ENCODE data around the gene KAZALD1. TPM values are rescaled to one million over a fixed set of nuclear protein-coding genes. Genes with fewer than 3 reads are reported as not detected.
A peak's percentile ranks its signal among the peaks of the same experiment; 100 is the strongest.

KAZALD1 gene
- total and polyA plus RNA-seq, 4 experiments from 2014 or later, result not detected

DNA sequence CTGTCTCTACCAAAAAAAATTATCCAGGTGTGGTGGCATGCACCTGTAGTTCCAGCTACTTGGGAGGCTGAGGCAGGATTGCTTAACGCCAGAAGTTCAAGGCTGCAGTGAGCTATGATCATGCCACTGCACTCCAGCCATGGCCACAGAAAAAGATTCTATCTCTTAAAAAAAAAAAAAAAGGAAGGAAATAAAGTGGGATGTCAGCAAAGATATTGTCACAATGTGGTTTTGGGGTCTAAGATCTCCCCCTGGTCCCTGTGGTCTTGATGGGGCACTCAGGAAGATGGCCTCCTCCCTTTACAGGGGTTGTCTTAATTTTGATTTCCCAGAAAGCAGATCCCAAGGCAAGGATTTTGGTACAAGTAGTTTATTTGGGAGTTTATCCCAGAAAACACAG, 7.4 kb upstream of the KAZALD1 start:
- no peaks in the 10 kb centered on the region for H3K36me3 ChIP-seq (ENCODE audit: insufficient read depth, low read length)
- H3K4me3 Mint-ChIP-seq, result no peak overlapping the region
- H3K4me1 ChIP-seq (ENCODE audit: insufficient read depth, low read length), result peaks cover 10% of the 10 kb centered on the region
- no peak overlapping the region for H3K4me3 ChIP-seq (ENCODE audit: low read length in 2 of 2)
- CTCF ChIA-PET (ENCODE audit: partially characterized antibody), result interaction anchor here (0.9 to 26.6 kb wide), 3 partner anchors 9 to 88 kb away, joined by 3 to 645 read pairs (median 3); partner anchors contain the start of gene KAZALD1
- H3K9me3 ChIP-seq (ENCODE audit: control insufficient read depth in 1 of 2, low read length in 2 of 2), result no peaks in the 10 kb centered on the region
- peaks cover 17% of the 10 kb centered on the region for H3K27me3 ChIP-seq (ENCODE audit: insufficient read depth, low read length)
- H3K27ac ChIP-seq (ENCODE audit: low read depth, low read length), result no peak overlapping the region
- H3K27ac Mint-ChIP-seq, result no peak overlapping the region
- H3K36me3 Mint-ChIP-seq, result no peaks in the 10 kb centered on the region
- H3K9me3 Mint-ChIP-seq, result no peaks in the 10 kb centered on the region
- POLR2A ChIA-PET (ENCODE audit: partially characterized antibody), result no interaction called here
- H3K4me1 Mint-ChIP-seq, result peaks cover 2 to 14% (median 8%) of the 10 kb centered on the region in 4 donors
- H3K27me3 Mint-ChIP-seq, result peaks cover 13 to 14% of the 10 kb centered on the region in 2 donors
- no peak for DNase-seq
- intact Hi-C loops (cut with micrococcal nuclease), result no loop called here

GRCh38 chr10:101054876-101055275, 6.9 kb upstream of the KAZALD1 start:
- Mint-ChIP-seq H3K27me3 (peaks cover 8 to 9% of the 10 kb centered on the region in 2 donors), H3K9me3 (no peaks in the 10 kb centered on the region), H3K27ac (peak overlapping the region in 1 of 7 donors; percentile 2), H3K4me3 (no peak overlapping the region), H3K36me3 (no peaks in the 10 kb centered on the region), H3K4me1 (peaks cover 2 to 12% (median 9%) of the 10 kb centered on the region in 4 donors)
- H3K27ac ChIP-seq (ENCODE audit: low read depth, low read length), result no peak overlapping the region
- CTCF ChIA-PET (ENCODE audit: partially characterized antibody), result interaction anchor here (0.7 to 26.6 kb wide), 3 partner anchors 6 to 87 kb away, joined by 3 to 645 read pairs (median 645); partner anchors contain the start of gene KAZALD1
- H3K27me3 ChIP-seq (ENCODE audit: insufficient read depth, low read length), result peaks cover 15% of the 10 kb centered on the region
- H3K4me1 ChIP-seq (ENCODE audit: insufficient read depth, low read length), result peaks cover 8% of the 10 kb centered on the region
- no peak overlapping the region for H3K4me3 ChIP-seq (ENCODE audit: low read length in 2 of 2)
- H3K36me3 ChIP-seq (ENCODE audit: insufficient read depth, low read length), result no peaks in the 10 kb centered on the region
- POLR2A ChIA-PET (ENCODE audit: partially characterized antibody), result no interaction called here
- no peaks in the 10 kb centered on the region for H3K9me3 ChIP-seq (ENCODE audit: control insufficient read depth in 1 of 2, low read length in 2 of 2)
- DNase-seq, result no peak
- intact Hi-C loops (cut with micrococcal nuclease), result no loop called here

GRCh38 chr10:101055411-101055810, 6.4 kb upstream of the KAZALD1 start:
- Histone ChIP-seq H3K36me3 (ENCODE audit: insufficient read depth, low read length) (no peaks in the 10 kb centered on the region), H3K4me3 (ENCODE audit: low read length in 2 of 2) (no peak overlapping the region), H3K9me3 (ENCODE audit: control insufficient read depth in 1 of 2, low read length in 2 of 2) (no peaks in the 10 kb centered on the region), H3K4me1 (ENCODE audit: insufficient read depth, low read length) (peaks cover 6% of the 10 kb centered on the region), H3K27ac (ENCODE audit: low read depth, low read length) (no peak overlapping the region), H3K27me3 (ENCODE audit: insufficient read depth, low read length) (peaks cover 11% of the 10 kb centered on the region)
- Mint-ChIP-seq H3K27ac (no peak overlapping the region), H3K9me3 (no peaks in the 10 kb centered on the region), H3K4me3 (no peak overlapping the region), H3K27me3 (peaks cover 5 to 6% of the 10 kb centered on the region in 2 donors), H3K4me1 (peaks cover 5 to 16% (median 11%) of the 10 kb centered on the region in 4 donors), H3K36me3 (no peaks in the 10 kb centered on the region)
- ChIA-PET CTCF (ENCODE audit: partially characterized antibody) (interaction anchor here (0.5 to 26.6 kb wide), 6 partner anchors 7 to 862 kb away, joined by 3 to 645 read pairs (median 5); partner anchors contain the start of gene KAZALD1), POLR2A (ENCODE audit: partially characterized antibody) (no interaction called here)
- no peak for DNase-seq
- intact Hi-C loops (cut with micrococcal nuclease), result no loop called here

DNA sequence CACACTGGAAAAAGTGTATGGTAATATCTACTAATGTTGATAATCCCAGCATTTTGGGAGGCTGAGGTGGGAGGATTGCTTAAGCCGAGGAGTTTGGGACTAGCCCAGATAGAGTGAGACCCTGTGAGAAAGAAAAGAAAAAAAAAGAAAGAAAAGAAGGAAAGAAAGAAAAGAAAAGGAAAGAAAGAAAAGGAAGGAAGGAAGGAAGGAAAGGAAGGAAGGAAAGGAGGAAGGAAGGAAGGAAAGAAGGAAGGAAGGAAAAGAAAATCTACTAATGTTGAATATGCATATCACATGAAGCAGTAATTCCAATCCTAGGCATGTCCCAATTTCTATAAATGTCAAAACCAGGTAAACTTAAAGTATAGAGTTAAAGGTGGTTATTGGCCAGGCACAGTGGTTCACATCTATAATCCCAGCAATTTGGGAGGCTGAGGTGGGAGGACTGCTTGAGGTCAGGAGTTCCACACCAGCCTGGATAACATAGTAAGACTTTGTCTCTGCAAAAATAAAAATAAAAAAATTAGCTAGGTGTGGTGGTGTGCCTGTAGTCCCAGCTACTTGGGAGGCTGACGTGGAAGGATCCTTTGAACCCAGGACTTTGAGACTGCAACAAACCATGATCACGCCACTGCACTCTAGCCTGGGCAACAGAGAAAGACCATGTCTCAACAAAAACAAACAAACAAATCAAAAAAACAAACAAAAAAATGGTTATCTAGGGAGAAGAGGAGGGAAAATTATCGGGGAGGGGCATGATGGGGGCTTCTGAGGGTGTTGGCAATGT, 5.2 kb upstream of the KAZALD1 start:
- CTCF ChIA-PET (ENCODE audit: partially characterized antibody), result interaction anchor here (0.6 to 26.6 kb wide), 5 partner anchors 7 to 38 kb away, joined by 3 to 645 read pairs (median 13); partner anchors contain the start of gene KAZALD1
- POLR2A ChIA-PET (ENCODE audit: partially characterized antibody), result no interaction called here
- H3K4me3 Mint-ChIP-seq, result no peak overlapping the region

GRCh38 chr10:101060036-101060950, 1.5 kb upstream of the KAZALD1 start:
- H3K4me3 ChIP-seq (ENCODE audit: low read length in 2 of 2), result peak overlapping the region; percentile 99 to 100
- H3K27me3 ChIP-seq (ENCODE audit: insufficient read depth, low read length), result peaks cover 23% of the 10 kb centered on the region
- POLR2A ChIA-PET (ENCODE audit: partially characterized antibody), result interaction anchor here (0.8 to 4.7 kb wide), 5 partner anchors 9 to 63 kb away, joined by 3 to 33 read pairs (median 8); partner anchors contain the start of genes PDZD7 and SFXN3
- peaks cover 28% of the 10 kb centered on the region for H3K4me1 ChIP-seq (ENCODE audit: insufficient read depth, low read length)
- H3K36me3 ChIP-seq (ENCODE audit: insufficient read depth, low read length), result no peaks in the 10 kb centered on the region
- H3K27ac Mint-ChIP-seq, result peak overlapping the region; percentile 88 to 99 (median 98)
- DNase-seq, result peak; percentile 80 to 98 (median 94)
- intact Hi-C loops (cut with micrococcal nuclease), result loop anchor here (1.0 to 10.0 kb wide), 6 partner anchors 8 to 295 kb away; partner anchors contain the start of genes BTRC, PDZD7, SFXN3 and SLF2
- H3K9me3 ChIP-seq (ENCODE audit: control insufficient read depth in 1 of 2, low read length in 2 of 2), result no peaks in the 10 kb centered on the region
- peaks cover 0 to 2% of the 10 kb centered on the region in 2 donors for H3K36me3 Mint-ChIP-seq
- peak overlapping the region; percentile 92 for H3K27ac ChIP-seq (ENCODE audit: low read depth, low read length)
- H3K4me1 Mint-ChIP-seq, result peaks cover 14 to 35% (median 22%) of the 10 kb centered on the region in 4 donors
- CTCF ChIA-PET (ENCODE audit: partially characterized antibody), result interaction anchor here (0.7 to 26.6 kb wide), 10 partner anchors 3 to 110 kb away, joined by 3 to 645 read pairs (median 7); partner anchors contain the start of genes KAZALD1 and SFXN3
- peak overlapping the region; percentile 92 to 98 (median 95) for H3K4me3 Mint-ChIP-seq
- no peaks in the 10 kb centered on the region for H3K9me3 Mint-ChIP-seq
- peaks cover 14 to 17% of the 10 kb centered on the region in 2 donors for H3K27me3 Mint-ChIP-seq

More for the DNA sequence above, 5.2 kb upstream of the KAZALD1 start:
- Mint-ChIP-seq H3K27me3 (peaks cover 0 to 2% of the 10 kb centered on the region in 2 donors), H3K36me3 (peaks cover 0 to 2% of the 10 kb centered on the region in 2 donors), H3K4me1 (peaks cover 8 to 16% (median 11%) of the 10 kb centered on the region in 4 donors), H3K9me3 (no peaks in the 10 kb centered on the region), H3K27ac (no peak overlapping the region)
- Histone ChIP-seq H3K36me3 (ENCODE audit: insufficient read depth, low read length) (no peaks in the 10 kb centered on the region), H3K9me3 (ENCODE audit: control insufficient read depth in 1 of 2, low read length in 2 of 2) (no peaks in the 10 kb centered on the region), H3K4me1 (ENCODE audit: insufficient read depth, low read length) (peaks cover 9% of the 10 kb centered on the region), H3K27me3 (ENCODE audit: insufficient read depth, low read length) (peaks cover 5% of the 10 kb centered on the region), H3K4me3 (ENCODE audit: low read length in 2 of 2) (no peak overlapping the region), H3K27ac (ENCODE audit: low read depth, low read length) (no peak overlapping the region)
- intact Hi-C loops (cut with micrococcal nuclease), result no loop called here
- DNase-seq, result no peak

DNA sequence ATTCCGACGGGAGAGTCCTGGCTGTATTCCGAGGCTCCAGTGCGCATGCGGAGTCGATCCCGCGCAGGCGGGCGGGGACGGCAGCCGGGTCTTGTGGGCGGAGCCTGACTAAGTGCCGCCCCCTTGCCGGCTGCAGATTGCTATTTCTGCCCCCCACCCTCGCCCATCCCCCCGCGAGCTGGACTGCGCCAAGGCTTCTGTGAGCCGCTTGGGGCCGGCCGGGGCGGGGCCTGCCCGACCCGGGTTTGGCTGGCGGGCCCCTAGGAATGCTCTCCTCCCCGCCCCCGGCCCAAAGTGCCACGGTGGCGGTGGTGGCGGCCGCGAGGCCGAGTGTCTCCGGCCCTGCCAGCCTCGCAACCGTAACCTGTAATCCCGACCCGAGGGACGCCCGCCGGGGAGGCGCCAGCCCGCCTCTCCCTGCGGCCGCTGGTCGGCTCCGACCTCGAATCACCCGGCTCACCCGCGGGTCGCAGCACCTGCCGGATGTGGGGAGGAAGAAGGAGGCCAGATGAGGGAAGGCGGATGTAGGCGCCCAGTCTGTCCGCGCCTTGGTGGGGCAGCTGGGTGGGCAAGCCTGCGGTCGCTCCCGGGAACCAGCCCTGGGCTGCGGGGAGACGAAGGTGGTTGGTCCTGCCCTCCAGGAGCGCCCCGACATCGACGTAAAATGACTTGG, 702 bp upstream of the KAZALD1 start:
- Mint-ChIP-seq H3K27me3 (peaks cover 21 to 25% of the 10 kb centered on the region in 2 donors), H3K9me3 (no peaks in the 10 kb centered on the region), H3K36me3 (peaks cover 0 to 2% of the 10 kb centered on the region in 2 donors), H3K27ac (peak overlapping the region; percentile 88 to 99 (median 98)), H3K4me3 (peak overlapping the region; percentile 92 to 98 (median 95)), H3K4me1 (peaks cover 14 to 43% (median 27%) of the 10 kb centered on the region in 4 donors)
- ChIA-PET POLR2A (ENCODE audit: partially characterized antibody) (interaction anchor here (0.8 to 4.7 kb wide), 6 partner anchors 8 to 63 kb away, joined by 3 to 33 read pairs (median 12); partner anchors contain the start of genes PDZD7 and SFXN3), CTCF (ENCODE audit: partially characterized antibody) (interaction anchor here (0.7 to 26.6 kb wide), 10 partner anchors 2 to 81 kb away, joined by 3 to 645 read pairs (median 8); partner anchors contain the start of genes KAZALD1 and SFXN3)
- no peaks in the 10 kb centered on the region for H3K9me3 ChIP-seq (ENCODE audit: control insufficient read depth in 1 of 2, low read length in 2 of 2)
- peaks cover 31% of the 10 kb centered on the region for H3K27me3 ChIP-seq (ENCODE audit: insufficient read depth, low read length)
- no peaks in the 10 kb centered on the region for H3K36me3 ChIP-seq (ENCODE audit: insufficient read depth, low read length)
- intact Hi-C loops (cut with micrococcal nuclease), result loop anchor here (1.0 to 10.0 kb wide), 8 partner anchors 7 to 294 kb away; partner anchors contain the start of genes BTRC, PDZD7, SFXN3 and SLF2
- H3K4me1 ChIP-seq (ENCODE audit: insufficient read depth, low read length), result peaks cover 31% of the 10 kb centered on the region
- H3K27ac ChIP-seq (ENCODE audit: low read depth, low read length), result peak overlapping the region; percentile 92
- peak overlapping the region; percentile 99 to 100 for H3K4me3 ChIP-seq (ENCODE audit: low read length in 2 of 2)
- DNase-seq, result peak in 2 of 5 donors; percentile 88 to 93
